PC-3 (cell line): ENCODE results near the gene PKN2.

Experiments
- CTCF ChIP-seq: fragments of 300-600 bp; sonication (generic); conservative IDR thresholded peaks from 2 replicates; pipeline ENCODE4 v1.5.1; 2017; ENCODE audit warnings: antibody characterized with exemption, low read depth, mild to moderate bottlenecking, low read length
- EZH2 ChIP-seq: fragments of 300-600 bp; sonication (generic); IDR thresholded peaks from one replicate; pipeline ENCODE4 v1.6.1; 2017; ENCODE audit warnings: antibody characterized with exemption, mild to moderate bottlenecking, low read length; ENCODE audit not compliant: unreplicated experiment
- EZH2phosphoT487 ChIP-seq: fragments of 300-600 bp; sonication (generic); IDR thresholded peaks from 2 replicates; pipeline ENCODE4 v1.6.1; 2018; ENCODE audit warnings: mild to moderate bottlenecking, antibody characterized with exemption, low read length, borderline replicate concordance

- TF ChIP-seq CTCF = no peak
- TF ChIP-seq EZH2 = no peak
- TF ChIP-seq EZH2phosphoT487 = no peak
These were observed 191.5 kb downstream of the PKN2 start for GRCh38 chr1:88875595-88875994.
